A549 treated with GW870086 at 1 μM for 4 hours (cell line): Measurements from ENCODE around the gene CCL14. TPM values are rescaled to one million over a fixed set of nuclear protein-coding genes. Genes with fewer than 3 reads are reported as not detected.

Experiments used
- total RNA-seq: library from RNA; stranded (reverse); fragments of 200-300 nt; extraction: Qiagen RNA extraction; gene quantifications from 5 replicates; pipeline ENCODE4 v1.2.3, GENCODE V29; 2022; ENCODE audit warnings: low read depth

The CCL14 gene
- total RNA-seq, result not detected in 5 replicates

DNA sequence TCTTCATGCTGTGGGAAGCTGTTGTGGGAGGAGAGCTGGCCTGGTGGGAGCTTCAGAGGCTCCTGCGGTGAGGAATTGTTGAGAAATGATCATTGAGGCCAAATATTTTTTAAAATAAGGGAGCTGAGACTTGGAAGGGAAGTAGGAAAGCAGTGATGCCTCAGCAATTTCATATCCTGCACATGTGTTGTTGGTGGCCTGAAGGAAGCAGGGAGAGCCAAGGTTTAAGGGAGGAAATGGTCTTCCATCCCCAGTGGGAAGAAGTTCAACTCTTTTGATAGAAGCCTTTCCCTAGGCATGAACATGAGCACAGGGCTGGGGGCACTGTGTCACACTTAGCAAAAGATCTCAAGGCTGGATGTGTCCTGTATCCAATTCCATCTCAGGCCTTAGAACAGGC is at the start of gene CCL14:
CCL14 (minus strand) TSS at position 87 of the 400 bp plus-strand sequence; CDS start at position 7, 80 bp downstream.

DNA sequence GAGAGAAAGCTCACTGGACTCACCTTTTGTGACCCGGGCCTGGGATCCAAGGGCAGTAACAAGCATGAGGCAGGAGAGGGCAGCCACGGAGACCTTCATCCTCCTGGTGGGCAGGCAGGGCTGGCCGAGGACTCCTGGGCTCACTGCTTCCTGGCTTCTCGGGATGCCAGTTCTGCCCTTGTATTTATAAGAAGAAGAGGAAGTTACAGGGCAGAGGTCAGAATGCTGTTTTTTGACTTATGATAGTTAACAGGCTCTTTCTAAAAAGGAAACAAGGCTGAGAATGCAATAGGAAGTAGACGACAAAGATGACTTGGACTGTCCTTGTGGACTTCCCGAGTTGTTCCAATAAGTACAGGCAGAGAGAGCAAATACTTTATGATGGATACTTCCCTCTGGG is 31.3 kb upstream of the CCL14 start, which contains the start of gene CCL23:
CCL23 (minus strand) TSS at position 174 of the 400 bp plus-strand sequence; CDS start at position 99, 75 bp downstream.

DNA sequence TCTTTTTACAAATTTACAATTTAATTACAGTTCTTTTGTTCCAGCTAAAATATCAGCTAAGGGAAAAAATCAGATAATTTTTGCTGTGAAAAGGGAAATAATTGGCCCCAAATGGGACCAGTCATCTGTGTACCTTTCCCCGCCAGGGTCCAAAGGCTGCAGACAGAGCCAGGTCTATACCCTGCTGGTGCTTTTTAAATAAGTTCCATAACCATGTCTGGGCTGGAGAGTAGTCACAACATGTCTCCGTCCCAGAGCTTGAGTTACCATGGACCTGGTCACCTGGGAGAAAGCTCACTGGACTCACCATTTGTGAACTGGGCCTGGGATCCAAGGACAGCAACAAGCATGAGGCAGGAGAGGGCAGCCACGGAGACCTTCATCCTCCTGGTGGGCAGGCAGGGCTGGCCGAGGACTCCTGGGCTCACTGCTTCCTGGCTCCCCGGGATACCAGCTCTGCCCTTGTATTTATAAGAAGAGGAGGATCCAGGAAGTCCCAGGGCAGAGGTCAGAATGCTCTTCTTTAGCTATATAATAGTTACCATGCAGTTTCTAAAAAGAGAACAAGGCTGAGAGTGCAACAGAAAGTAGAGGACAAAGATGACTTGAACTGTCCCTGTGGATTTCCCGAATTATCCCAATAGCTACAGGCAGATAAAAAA is 14.7 kb upstream of the CCL14 start, which contains the start of gene CCL15:
CCL15 (minus strand) TSS at position 444 of the 662 bp plus-strand sequence; CDS start at position 383, 61 bp downstream.

DNA sequence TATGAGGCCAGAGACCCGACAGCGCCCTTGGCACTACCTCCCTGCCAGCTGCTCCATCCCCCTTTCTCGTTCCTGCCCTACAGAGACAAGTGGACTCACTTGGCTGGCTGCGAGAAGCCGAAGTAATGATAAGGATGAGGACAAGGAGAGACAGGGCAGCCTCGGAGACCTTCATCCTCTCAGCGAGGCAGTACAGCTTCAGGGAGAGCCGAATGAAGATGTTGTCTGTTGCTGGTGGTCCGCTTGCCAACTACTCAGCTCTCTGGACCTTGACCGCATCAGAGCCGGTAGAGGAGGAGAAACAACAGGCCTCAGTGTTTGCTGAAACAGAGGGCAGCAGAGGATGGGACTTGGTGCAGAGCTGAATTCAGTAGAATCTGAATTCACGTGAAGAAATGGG is 5.3 kb downstream of the CCL14 start, which contains the start of gene CCL16:
CCL16 (minus strand) TSS at position 252 of the 400 bp plus-strand sequence; CDS start at position 175, 77 bp downstream.

DNA sequence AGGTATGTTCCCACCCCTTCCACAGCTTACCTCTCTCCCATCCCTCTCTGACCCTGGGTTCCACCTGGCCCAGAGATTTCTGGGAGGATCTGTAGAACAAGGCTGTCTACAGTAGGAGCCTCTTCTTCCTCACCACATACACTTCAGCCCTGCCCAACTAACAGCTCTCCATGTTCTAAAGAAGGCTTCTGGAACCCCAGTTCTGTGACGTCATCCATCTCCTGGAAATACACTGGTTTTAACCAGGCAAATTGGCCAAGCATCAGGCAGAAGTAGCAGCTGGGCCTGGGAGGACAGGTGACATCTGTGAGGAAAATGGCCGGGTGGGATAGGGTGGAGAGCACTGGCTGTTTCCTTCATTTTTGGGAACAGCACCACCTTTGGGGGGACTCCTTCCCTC is 43.0 kb downstream of the CCL14 start, which contains the start of gene LYZL6:
LYZL6 (minus strand) TSS at position 177 of the 400 bp plus-strand sequence. CDS start 4,357 bp downstream, outside the sequence.

Other genes starting within 250 kb of the CCL14 start
- gene GAS2L2, start 233.5 kb downstream of the CCL14 start, total RNA-seq, result 0.07 to 0.12 TPM (median 0.09 TPM) in 3 of 5 replicates, not detected in the others
- 0.14 to 0.48 TPM (median 0.30 TPM) in 5 replicates for gene C17orf50, start 225.8 kb downstream of the CCL14 start, total RNA-seq
- 5.5 to 10.2 TPM (median 8.6 TPM) in 5 replicates for gene MMP28, start 191.1 kb downstream of the CCL14 start, total RNA-seq
- gene TAF15, start 177.2 kb downstream of the CCL14 start, total RNA-seq, result 204 to 217 TPM (median 207 TPM) in 5 replicates
- gene HEATR9, start 117.8 kb downstream of the CCL14 start, total RNA-seq, result not detected in 5 replicates
- 0.61 to 1.8 TPM (median 1.2 TPM) in 5 replicates for gene CCL5, start 106.4 kb downstream of the CCL14 start, total RNA-seq
- gene RDM1, start 56.0 kb downstream of the CCL14 start, total RNA-seq, result 2.6 to 3.6 TPM (median 2.9 TPM) in 5 replicates
- not detected in 5 replicates for gene LYZL6, start 43.0 kb downstream of the CCL14 start, total RNA-seq
- not detected in 5 replicates for gene CCL16, start 5.2 kb downstream of the CCL14 start, total RNA-seq
- not detected in 5 replicates for gene CCL15, start 14.8 kb upstream of the CCL14 start, total RNA-seq
- not detected in 5 replicates for gene CCL23, start 31.2 kb upstream of the CCL14 start, total RNA-seq
- 0.19 TPM in 1 of 5 replicates, not detected in the others for gene CCL18, start 77.5 kb upstream of the CCL14 start, total RNA-seq
- not detected in 5 replicates for gene CCL3, start 103.4 kb upstream of the CCL14 start, total RNA-seq
- 0.15 TPM in 1 of 5 replicates, not detected in the others for gene CCL4, start 117.1 kb upstream of the CCL14 start, total RNA-seq
- gene TBC1D3B, start 189.9 kb upstream of the CCL14 start, total RNA-seq, result 2.4 to 3.3 TPM (median 3.0 TPM) in 5 replicates
- gene CCL3L1, start 210.0 kb upstream of the CCL14 start, total RNA-seq, result not detected in 5 replicates
- not detected in 5 replicates for gene CCL4L2, start 224.3 kb upstream of the CCL14 start, total RNA-seq